PC-9 (cell line): ENCODE data around the gene GLDN. TPM values are rescaled to one million over a fixed set of nuclear protein-coding genes. Genes with fewer than 3 reads are reported as not detected.

ENCODE experiments used
- BruUV-seq: library from RNA; stranded (reverse); fragments of 400-500 nt; replicated peaks from 2 replicates; lab custom pipeline; 2021; lab: Mats Ljungman, UMichigan
- CTCF ChIA-PET: fragments of 300-600 bp; sonication (Branson Sonifier 250); formaldehyde crosslinking; loops from one replicate; lab custom pipeline; 2022; ENCODE audit warnings: antibody characterized with exemption; lab: Charles Lee
- POLR2A ChIA-PET: fragments of 300-600 bp; sonication (Branson Sonifier 250); formaldehyde crosslinking; loops from one replicate; lab custom pipeline; 2022; ENCODE audit warnings: antibody characterized with exemption; ENCODE audit not compliant: unreplicated experiment; lab: Charles Lee
- DNase-seq, 2 experiments: peaks; one replicate each; pipeline versions ENCODE4 v3.0.0 to v3.0.0-alpha.2; 2015 to 2022; ENCODE audit warnings: mixed read lengths in 1 of 2
- H2AFZ ChIP-seq: fragments of 200-600 bp; sonication (generic); 2 replicates; pipeline ENCODE4 v1.8.1; 2017; ENCODE audit warnings: antibody characterized with exemption
- H3F3A ChIP-seq: fragments of 200-600 bp; sonication (generic); 2 replicates; pipeline ENCODE4 v1.8.1; 2017; ENCODE audit warnings: antibody characterized with exemption, mild to moderate bottlenecking, low read depth; ENCODE audit not compliant: insufficient read depth
- H3K27ac ChIP-seq: fragments of 200-600 bp; sonication (generic); 2 replicates; pipeline ENCODE4 v1.6.1; 2016; ENCODE audit warnings: mixed run types
- H3K27me3 ChIP-seq: fragments of 200-600 bp; sonication (generic); 2 replicates; pipeline ENCODE4 v1.6.1; 2016; ENCODE audit warnings: low read depth, mixed run types; ENCODE audit not compliant: insufficient read depth
- H3K36me3 ChIP-seq: fragments of 200-600 bp; sonication (generic); 2 replicates; pipeline ENCODE4 v1.6.1; 2016; ENCODE audit warnings: low read depth, mixed run types
- H3K4me1 ChIP-seq: fragments of 200-600 bp; sonication (generic); replicated peaks from 2 replicates; pipeline ENCODE4 v1.6.1; 2016; ENCODE audit warnings: mixed run types; ENCODE audit not compliant: insufficient read depth
- H3K4me2 ChIP-seq: fragments of 200-600 bp; sonication (generic); 2 replicates; pipeline ENCODE4 v1.6.1; 2017; ENCODE audit warnings: mixed run types
- H3K4me3 ChIP-seq: fragments of 200-600 bp; sonication (generic); 2 replicates; pipeline ENCODE4 v1.6.1; 2016; ENCODE audit warnings: mixed run types
- H3K79me2 ChIP-seq: fragments of 200-600 bp; sonication (generic); 2 replicates; pipeline ENCODE4 v1.6.1; 2017; ENCODE audit warnings: low read depth, mixed run types
- H3K9me2 ChIP-seq: fragments of 200-600 bp; sonication (generic); 2 replicates; pipeline ENCODE4 v1.8.1; 2017; ENCODE audit warnings: mild to moderate bottlenecking; ENCODE audit not compliant: insufficient read depth
- H3K9me3 ChIP-seq: fragments of 200-600 bp; sonication (generic); 2 replicates; pipeline ENCODE4 v1.8.1; 2016; ENCODE audit warnings: low read depth; ENCODE audit not compliant: insufficient read depth
- H4K20me1 ChIP-seq: fragments of 200-600 bp; sonication (generic); 2 replicates; pipeline ENCODE4 v1.8.1; 2017; ENCODE audit not compliant: insufficient read depth
- EZH2 ChIP-seq: fragments of 200-600 bp; sonication (generic); IDR thresholded peaks from 2 replicates; pipeline ENCODE4 v1.8.0; 2017; ENCODE audit warnings: antibody characterized with exemption, low read depth
- intact Hi-C: fragments of 100-400 bp; cut with micrococcal nuclease; formaldehyde crosslinking; loops from one replicate; pipeline ENCODE4 v1.10.0; 2022; ENCODE audit not compliant: unreplicated experiment
- total RNA-seq: library from RNA; stranded (reverse); gene quantifications from 2 replicates; pipeline ENCODE4 v1.2.3, GENCODE V29; 2021
- TF ChIP-seq, protein P1 (sequence below): fragments of 200-600 bp; sonication (generic); conservative IDR thresholded peaks from 2 replicates; pipeline ENCODE4 v1.6.1; 2017; ENCODE audit warnings: mixed run types, antibody characterized with exemption, mild to moderate bottlenecking, moderate library complexity

Gene GLDN
- total RNA-seq, 1 experiment from 2014 or later: not detected

DNA sequence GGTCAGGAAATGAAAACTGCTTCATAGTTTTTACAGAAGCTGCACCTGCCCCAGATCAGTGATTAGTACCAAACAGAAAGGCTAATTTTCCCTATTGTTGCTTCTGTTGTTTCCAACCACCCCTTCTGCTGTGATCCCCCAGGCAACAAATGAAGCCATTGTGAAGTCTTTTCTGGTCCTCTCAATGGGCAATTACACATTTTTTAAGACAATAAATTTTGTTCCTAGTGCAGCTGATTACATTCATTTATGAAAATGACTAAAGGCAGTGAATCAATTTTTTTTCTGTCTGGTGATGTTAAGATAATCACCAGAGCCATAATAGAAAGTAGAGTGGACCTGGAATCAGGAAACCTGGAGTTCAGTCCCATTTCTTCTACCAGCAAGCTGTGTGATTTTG, 32.7 kb downstream of the GLDN start:
- Histone ChIP-seq H3K4me2 (no peak overlapping the region), H3K36me3 (no peaks in the 10 kb centered on the region), H3K27ac (no peak overlapping the region), H3K27me3 (no peaks in the 10 kb centered on the region), H3K79me2 (no peaks in the 10 kb centered on the region), H3K9me3 (no peaks in the 10 kb centered on the region), H3K9me2 (no peaks in the 10 kb centered on the region), H2AFZ (no peak overlapping the region), H3F3A (no peaks in the 10 kb centered on the region), H3K4me1 (peaks cover 6% of the 10 kb centered on the region), H3K4me3 (no peak overlapping the region), H4K20me1 (no peaks in the 10 kb centered on the region)
- no peak for TF ChIP-seq EZH2
- TF ChIP-seq, protein P1, sequence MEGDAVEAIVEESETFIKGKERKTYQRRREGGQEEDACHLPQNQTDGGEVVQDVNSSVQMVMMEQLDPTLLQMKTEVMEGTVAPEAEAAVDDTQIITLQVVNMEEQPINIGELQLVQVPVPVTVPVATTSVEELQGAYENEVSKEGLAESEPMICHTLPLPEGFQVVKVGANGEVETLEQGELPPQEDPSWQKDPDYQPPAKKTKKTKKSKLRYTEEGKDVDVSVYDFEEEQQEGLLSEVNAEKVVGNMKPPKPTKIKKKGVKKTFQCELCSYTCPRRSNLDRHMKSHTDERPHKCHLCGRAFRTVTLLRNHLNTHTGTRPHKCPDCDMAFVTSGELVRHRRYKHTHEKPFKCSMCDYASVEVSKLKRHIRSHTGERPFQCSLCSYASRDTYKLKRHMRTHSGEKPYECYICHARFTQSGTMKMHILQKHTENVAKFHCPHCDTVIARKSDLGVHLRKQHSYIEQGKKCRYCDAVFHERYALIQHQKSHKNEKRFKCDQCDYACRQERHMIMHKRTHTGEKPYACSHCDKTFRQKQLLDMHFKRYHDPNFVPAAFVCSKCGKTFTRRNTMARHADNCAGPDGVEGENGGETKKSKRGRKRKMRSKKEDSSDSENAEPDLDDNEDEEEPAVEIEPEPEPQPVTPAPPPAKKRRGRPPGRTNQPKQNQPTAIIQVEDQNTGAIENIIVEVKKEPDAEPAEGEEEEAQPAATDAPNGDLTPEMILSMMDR: no peak
- intact Hi-C loops: no loop called here
- no TSS peak for BruUV-seq
- ChIA-PET CTCF (interaction anchor here (0.7 kb wide), 1 partner anchor 604 kb away, joined by 8 read pairs; no protein-coding TSS in a partner anchor), POLR2A (no interaction called here)
- DNase-seq: no peak

DNA sequence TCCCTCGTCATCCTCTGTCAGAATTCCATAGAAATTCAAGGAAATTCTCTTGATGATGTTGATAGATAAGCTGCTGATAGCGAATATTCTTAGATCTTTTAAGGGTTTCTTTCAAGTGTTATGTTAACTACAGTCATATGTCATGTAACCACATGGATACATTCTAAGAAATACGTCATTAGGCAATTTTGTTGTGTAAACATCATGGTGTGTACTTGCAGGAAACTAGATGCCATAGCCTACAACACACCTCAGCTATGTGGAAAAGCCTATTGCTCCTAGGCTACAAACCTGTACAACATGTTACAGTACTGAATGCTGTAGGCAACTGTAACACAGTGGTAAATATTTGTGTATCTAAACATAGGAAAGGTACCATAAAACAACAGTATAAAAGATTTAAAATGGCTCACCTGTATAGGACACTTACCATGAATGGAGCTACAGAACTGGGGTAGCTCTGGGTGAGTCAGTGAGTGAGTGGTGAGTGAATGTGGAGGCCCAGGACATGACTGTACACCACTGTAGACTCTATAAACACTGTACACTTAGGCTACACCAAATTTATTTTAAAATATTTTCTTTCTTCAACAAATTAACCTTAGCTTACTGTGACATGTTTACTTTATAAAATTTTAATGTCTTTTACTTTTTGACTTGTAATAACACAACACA, 34.6 kb downstream of the GLDN start:
- Histone ChIP-seq H3K9me2 (no peaks in the 10 kb centered on the region), H3K27ac (no peak overlapping the region), H2AFZ (no peak overlapping the region), H3K27me3 (no peaks in the 10 kb centered on the region), H4K20me1 (no peaks in the 10 kb centered on the region), H3K4me1 (no peaks in the 10 kb centered on the region), H3K9me3 (no peaks in the 10 kb centered on the region), H3K4me2 (no peak overlapping the region), H3K36me3 (no peaks in the 10 kb centered on the region), H3K4me3 (no peak overlapping the region), H3F3A (no peaks in the 10 kb centered on the region), H3K79me2 (no peaks in the 10 kb centered on the region)
- no peak for DNase-seq
- BruUV-seq: no TSS peak
- ChIA-PET CTCF (no interaction called here), POLR2A (interaction anchor here (0.5 kb wide), 1 partner anchor 192 kb away, joined by 6 read pairs; no protein-coding TSS in a partner anchor)
- intact Hi-C loops: no loop called here
- no peak for TF ChIP-seq EZH2

DNA sequence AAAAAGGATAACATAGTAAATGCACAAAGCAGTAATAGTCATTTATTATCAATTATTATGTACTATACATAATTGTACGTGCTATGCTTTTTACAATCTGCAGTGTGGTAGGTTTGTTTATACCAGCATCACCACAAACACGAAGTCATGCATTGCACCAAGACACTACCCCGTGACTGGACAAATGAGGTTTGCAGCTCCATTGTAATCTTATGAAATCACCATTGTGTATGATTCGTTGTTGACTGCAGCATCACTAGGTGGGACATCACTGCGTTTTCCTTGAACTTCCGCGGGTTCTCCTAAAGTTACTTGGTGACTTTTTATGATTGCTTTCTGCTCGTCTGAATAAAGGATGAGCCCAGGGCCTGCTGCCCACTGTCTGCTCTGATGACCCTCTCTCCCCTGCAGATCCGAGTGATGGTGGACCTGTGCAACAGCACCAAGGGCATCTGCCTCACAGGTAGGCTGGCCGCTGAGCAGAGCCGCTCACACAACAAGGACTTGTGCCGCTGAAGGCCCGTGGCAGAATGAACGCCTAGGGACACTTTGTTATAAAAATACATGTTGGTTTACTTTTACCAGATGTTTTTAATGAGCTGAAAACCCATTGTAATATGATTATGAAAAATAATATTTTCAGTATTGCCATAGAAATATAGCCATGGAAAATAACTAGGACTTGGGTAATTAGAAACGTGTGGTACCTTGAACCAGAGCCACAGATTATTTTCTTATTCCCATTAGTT, 35.8 kb downstream of the GLDN start:
- ChIA-PET CTCF (no interaction called here), POLR2A (no interaction called here)
- TF ChIP-seq, protein P1: no peak
- no peak for TF ChIP-seq EZH2
- H3K27ac ChIP-seq: no peak overlapping the region
- H3K4me2 ChIP-seq: no peak overlapping the region
- no peaks in the 10 kb centered on the region for H4K20me1 ChIP-seq
- no peaks in the 10 kb centered on the region for H3K27me3 ChIP-seq
- no peak for DNase-seq
- no peaks in the 10 kb centered on the region for H3K36me3 ChIP-seq
- no peaks in the 10 kb centered on the region for H3K9me2 ChIP-seq
- no TSS peak for BruUV-seq
- intact Hi-C loops: no loop called here
- no peak overlapping the region for H2AFZ ChIP-seq
- no peaks in the 10 kb centered on the region for H3K9me3 ChIP-seq
- H3F3A ChIP-seq: no peaks in the 10 kb centered on the region
- H3K79me2 ChIP-seq: no peaks in the 10 kb centered on the region
- H3K4me1 ChIP-seq: no peaks in the 10 kb centered on the region
- H3K4me3 ChIP-seq: no peak overlapping the region
